Airway epithelial cell (primary cell): ENCODE measurements around the gene C15orf40. TPM values are rescaled to one million over a fixed set of nuclear protein-coding genes. Genes with fewer than 3 reads are reported as not detected.

Source experiments
- total RNA-seq: library from RNA; depleted of rRNA; stranded (reverse); fragments of >200 nt; gene quantifications from 2 replicates; pipeline ENCODE4 v1.2.3, GENCODE V29; 2015

C15orf40 gene
- total RNA-seq = 6.0 and 17.7 TPM in 2 replicates

DNA sequence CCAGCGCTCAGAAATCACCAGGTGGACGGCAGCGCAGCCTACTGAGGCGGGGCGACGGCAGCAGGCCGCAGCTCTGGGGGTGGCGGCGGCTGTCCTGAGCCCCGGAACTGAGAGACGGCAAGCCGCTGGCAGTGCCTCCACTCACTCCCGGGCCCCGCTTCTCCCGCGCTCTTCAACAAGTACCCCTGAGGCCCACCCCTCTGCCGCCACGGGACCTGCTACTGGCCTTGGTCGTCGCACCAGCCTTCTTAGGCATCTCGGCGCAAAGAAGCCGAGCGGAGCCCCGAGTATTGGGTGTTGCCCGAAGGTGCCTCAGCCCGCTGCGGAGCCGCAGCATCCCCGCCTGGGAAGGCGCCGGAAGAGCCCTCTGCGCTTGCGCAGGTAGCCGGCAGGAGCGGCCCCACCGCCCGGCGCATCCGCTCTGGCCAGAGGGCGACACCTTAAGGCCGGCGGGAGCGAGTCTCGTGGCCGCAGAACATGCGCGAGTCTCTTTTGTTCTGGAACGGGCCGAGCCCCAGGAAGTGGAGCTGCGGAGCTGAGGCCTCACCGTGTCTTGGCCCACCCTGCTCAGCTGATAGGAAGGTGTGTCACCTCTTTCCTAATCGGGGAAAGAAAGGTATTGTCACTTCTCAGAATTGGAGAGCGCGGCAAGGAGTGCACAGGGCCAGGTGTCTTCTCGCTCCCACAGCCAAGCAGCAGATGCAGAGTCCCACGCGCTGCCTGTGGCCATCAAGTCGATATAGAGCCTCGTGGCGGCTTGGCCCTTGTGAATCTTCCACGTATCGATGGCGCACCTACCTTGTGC lies at the start of gene C15orf40:
Gene C15orf40, minus strand, starts transcription at position 369 of the 805 bp plus-strand sequence. Its CDS starts 32 bp downstream, at position 337.

DNA sequence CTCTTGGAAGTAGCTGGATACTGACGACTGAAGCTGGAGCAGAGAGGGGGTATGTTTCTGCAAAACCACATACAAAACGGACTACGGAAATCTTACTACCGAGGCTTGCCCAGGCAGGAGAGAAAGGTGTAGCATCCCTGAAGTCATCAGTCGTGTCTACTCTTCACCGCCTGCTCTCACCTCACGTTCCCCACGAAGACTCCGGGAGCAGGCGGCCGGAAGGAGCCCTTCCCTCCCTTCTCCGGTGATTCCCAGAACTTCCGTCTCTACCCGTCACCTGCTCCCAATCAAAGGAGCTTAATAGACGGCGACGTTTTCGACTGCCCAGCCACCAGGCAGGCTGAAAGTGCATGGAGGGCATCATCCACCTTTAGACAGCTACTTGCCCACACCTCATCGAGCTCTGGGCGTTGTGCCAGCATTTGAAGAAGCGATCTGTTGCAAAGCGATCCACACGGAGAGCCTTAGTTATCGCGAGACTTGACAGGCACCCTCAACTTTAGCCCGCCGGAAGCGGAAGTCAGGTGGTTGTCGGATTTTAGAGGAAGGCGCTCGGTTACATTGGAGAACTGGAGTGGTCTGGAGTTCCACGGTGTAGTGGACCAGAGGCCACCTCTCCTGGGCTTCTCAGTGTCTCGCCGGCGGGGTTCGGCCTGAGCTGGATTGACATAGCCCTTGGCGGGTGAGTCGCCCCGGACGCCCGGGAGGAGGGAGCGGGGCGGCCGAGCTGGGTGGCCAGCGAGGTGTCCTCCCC lies 25.6 kb downstream of the C15orf40 start, which contains the start of gene RAMAC:
Gene RAMAC, plus strand, starts transcription at position 523 of the 754 bp plus-strand sequence. CDS start 2,809 bp downstream, outside the sequence.

DNA sequence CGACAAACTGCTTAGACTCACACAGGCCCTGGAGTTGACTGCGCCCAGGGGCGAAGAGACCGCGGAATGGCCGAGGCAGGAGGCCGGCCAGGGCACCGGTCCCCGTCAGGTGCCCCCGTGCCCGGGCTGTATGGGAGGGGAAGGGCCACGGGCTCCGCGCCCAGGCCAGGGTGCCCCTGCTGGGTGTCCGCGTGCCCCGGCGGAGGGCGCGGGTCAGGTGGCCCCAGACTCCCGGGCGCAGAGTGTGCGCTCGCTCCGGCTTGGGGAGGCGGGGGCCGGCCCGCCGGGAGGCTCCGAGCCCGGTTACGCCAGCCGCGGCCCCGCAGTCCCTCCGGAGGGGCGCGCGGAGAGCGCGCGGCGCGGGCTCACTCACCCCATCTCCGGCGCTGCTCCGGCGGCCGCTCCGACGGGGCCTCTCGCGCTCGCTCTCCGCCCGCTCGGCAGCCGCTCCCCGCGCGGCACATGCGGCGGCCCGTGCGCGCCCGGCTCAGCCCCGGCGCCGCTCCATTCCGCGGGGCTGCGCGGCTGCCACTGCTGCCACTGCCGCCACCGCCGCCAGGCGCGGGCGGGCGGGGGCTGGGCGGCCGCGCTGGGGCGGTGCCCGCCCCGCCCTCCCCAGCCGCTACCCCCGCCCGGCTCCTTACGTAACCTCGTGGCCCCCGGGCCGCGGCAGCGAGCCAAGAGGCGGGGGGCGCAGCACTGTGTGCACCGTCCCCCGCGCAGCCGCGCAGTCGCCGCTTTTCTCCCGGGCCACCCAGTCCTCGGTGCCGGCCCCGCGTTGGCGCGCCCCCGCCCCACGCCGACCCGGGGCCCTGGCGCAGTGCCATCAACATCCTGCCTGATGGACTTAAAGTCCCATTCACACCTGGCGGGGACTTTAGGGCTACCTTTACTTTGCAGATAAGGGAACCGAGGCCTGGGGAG lies 59.0 kb downstream of the C15orf40 start, which contains the start of gene HOMER2:
Gene HOMER2, minus strand, starts transcription at position 563 of the 924 bp plus-strand sequence. Its CDS starts 185 bp downstream, at position 378.

Other genes with a start within 250 kb of the C15orf40 start
- gene FSD2, start 205.6 kb downstream of the C15orf40 start, total RNA-seq = not detected in 2 replicates
- 5.3 and 7.2 TPM in 2 replicates for gene WHAMM, start 202.0 kb downstream of the C15orf40 start, total RNA-seq
- gene HOMER2, start 58.9 kb downstream of the C15orf40 start, total RNA-seq = 50.9 and 56.5 TPM in 2 replicates
- 29.5 and 30.8 TPM in 2 replicates for gene RAMAC, start 25.4 kb downstream of the C15orf40 start, total RNA-seq
- gene BTBD1, start 55.6 kb upstream of the C15orf40 start, total RNA-seq = 49.9 and 50.7 TPM in 2 replicates
- 0.14 TPM in 1 of 2 replicates, not detected in the other for gene TM6SF1, start 96.0 kb upstream of the C15orf40 start, total RNA-seq
- 35.9 and 48.4 TPM in 2 replicates for gene HDGFL3, start 196.2 kb upstream of the C15orf40 start, total RNA-seq